GM23338 (cell line): ENCODE measurements around the gene MYOCD.

ENCODE experiments used
- CREB1 ChIP-seq: fragments of 250-450 bp; sonication (Bioruptor Pico); IDR thresholded peaks from 2 replicates; pipeline ENCODE4 v1.5.0; 2020; ENCODE audit warnings: low read depth, mild to moderate bottlenecking, moderate library complexity
- ETS1 ChIP-seq: IDR thresholded peaks from 2 replicates; pipeline ENCODE4 v1.6.1; 2016; ENCODE audit warnings: antibody characterized with exemption
- EZH2 ChIP-seq: fragments of 200-600 bp; sonication (generic); IDR thresholded peaks from one replicate; pipeline ENCODE4 v1.8.0; 2017; ENCODE audit warnings: antibody characterized with exemption, mild to moderate bottlenecking, low read depth; ENCODE audit not compliant: unreplicated experiment
- EZH2phosphoT487 ChIP-seq: fragments of 200-600 bp; sonication (generic); IDR thresholded peaks from one replicate; pipeline ENCODE4 v1.8.1; 2018; ENCODE audit warnings: antibody characterized with exemption; ENCODE audit not compliant: unreplicated experiment
- JUNB ChIP-seq: IDR thresholded peaks from one replicate; pipeline ENCODE4 v1.6.1; 2016; ENCODE audit warnings: antibody characterized with exemption; ENCODE audit not compliant: unreplicated experiment
- POLR2AphosphoS5 ChIP-seq: IDR thresholded peaks from 2 replicates; pipeline ENCODE4 v1.6.1; 2016; ENCODE audit warnings: antibody characterized with exemption, low read depth
- REST ChIP-seq: IDR thresholded peaks from one replicate; pipeline ENCODE4 v1.6.1; 2018; ENCODE audit warnings: antibody characterized with exemption; ENCODE audit not compliant: unreplicated experiment
- ZNF331 ChIP-seq: fragments of 250-450 bp; sonication (Bioruptor Pico); IDR thresholded peaks from 2 replicates; pipeline ENCODE4 v1.5.0; 2020; ENCODE audit warnings: low read depth, mild to moderate bottlenecking, moderate library complexity
- ZNF462 ChIP-seq: fragments of 250-450 bp; sonication (Bioruptor Pico); IDR thresholded peaks from 2 replicates; pipeline ENCODE4 v1.5.0; 2020; ENCODE audit warnings: mild to moderate bottlenecking, moderate library complexity
- TF ChIP-seq, protein P1 (sequence below), 2 experiments: fragments of 200-600 bp in 1 of 2; sonication (generic) in 1 of 2; conservative IDR thresholded peaks; 2 replicates each; pipeline versions ENCODE4 v1.5.1 to v1.6.1; 2016 to 2017; ENCODE audit warnings: antibody characterized with exemption in 2 of 2, low read depth in 2 of 2, mild to moderate bottlenecking in 2 of 2, moderate library complexity in 1 of 2

GRCh38 chr17:12627781-12628451 lies 37.8 kb upstream of the MYOCD start:
- no peak for TF ChIP-seq EZH2
- TF ChIP-seq, protein P1, sequence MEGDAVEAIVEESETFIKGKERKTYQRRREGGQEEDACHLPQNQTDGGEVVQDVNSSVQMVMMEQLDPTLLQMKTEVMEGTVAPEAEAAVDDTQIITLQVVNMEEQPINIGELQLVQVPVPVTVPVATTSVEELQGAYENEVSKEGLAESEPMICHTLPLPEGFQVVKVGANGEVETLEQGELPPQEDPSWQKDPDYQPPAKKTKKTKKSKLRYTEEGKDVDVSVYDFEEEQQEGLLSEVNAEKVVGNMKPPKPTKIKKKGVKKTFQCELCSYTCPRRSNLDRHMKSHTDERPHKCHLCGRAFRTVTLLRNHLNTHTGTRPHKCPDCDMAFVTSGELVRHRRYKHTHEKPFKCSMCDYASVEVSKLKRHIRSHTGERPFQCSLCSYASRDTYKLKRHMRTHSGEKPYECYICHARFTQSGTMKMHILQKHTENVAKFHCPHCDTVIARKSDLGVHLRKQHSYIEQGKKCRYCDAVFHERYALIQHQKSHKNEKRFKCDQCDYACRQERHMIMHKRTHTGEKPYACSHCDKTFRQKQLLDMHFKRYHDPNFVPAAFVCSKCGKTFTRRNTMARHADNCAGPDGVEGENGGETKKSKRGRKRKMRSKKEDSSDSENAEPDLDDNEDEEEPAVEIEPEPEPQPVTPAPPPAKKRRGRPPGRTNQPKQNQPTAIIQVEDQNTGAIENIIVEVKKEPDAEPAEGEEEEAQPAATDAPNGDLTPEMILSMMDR (conservative IDR thresholded peaks at IDR 0.05; ENCODE audit: low read depth in 2 of 2): no peak
- TF ChIP-seq ZNF331 (CRISPR knock-in tag): no peak
- no peak for TF ChIP-seq REST
- TF ChIP-seq CREB1 (CRISPR knock-in tag): no peak
- no peak for TF ChIP-seq POLR2AphosphoS5
- TF ChIP-seq ZNF462 (CRISPR knock-in tag): no peak
- no peak for TF ChIP-seq EZH2phosphoT487
- TF ChIP-seq JUNB: no peak
- TF ChIP-seq ETS1: no peak
